SK-N-SH (cell line): ENCODE results near the gene RAC3.

Experiments used
- CHD2 ChIP-seq: fragments of 150-350 bp; IDR thresholded peaks from 2 replicates; pipeline ENCODE4 v1.6.1; 2018; ENCODE audit warnings: low read length; ENCODE audit not compliant: partially characterized antibody
- CTCF ChIP-seq: fragments of 200-600 bp; sonication (generic); IDR thresholded peaks from 2 replicates; pipeline ENCODE4 v1.6.1; 2017; ENCODE audit warnings: antibody characterized with exemption, mild to moderate bottlenecking, moderate library complexity
- EP300 ChIP-seq, 2 experiments: IDR thresholded peaks; 2 replicates each; pipeline versions ENCODE4 v1.4.0 to v1.6.1; 2012; ENCODE audit warnings: borderline replicate concordance in 1 of 2, low read depth in 1 of 2, low read length in 1 of 2
- FOXM1 ChIP-seq: IDR thresholded peaks from 2 replicates; pipeline ENCODE4 v1.4.0; 2012; ENCODE audit warnings: low read depth, mild to moderate bottlenecking
- GABPA ChIP-seq: IDR thresholded peaks from 2 replicates; pipeline ENCODE4 v1.4.0; 2012; ENCODE audit warnings: low read depth, mild to moderate bottlenecking
- PBX3 ChIP-seq: IDR thresholded peaks from 2 replicates; pipeline ENCODE4; 2012
- RAD21 ChIP-seq: IDR thresholded peaks from 2 replicates; pipeline ENCODE4 v1.6.1; 2012; ENCODE audit warnings: mild to moderate bottlenecking, low read length
- REST ChIP-seq: IDR thresholded peaks from 2 replicates; pipeline ENCODE4 v1.6.1; 2012; ENCODE audit warnings: mild to moderate bottlenecking, low read depth, low read length, moderate library complexity
- RFX5 ChIP-seq: IDR thresholded peaks from 2 replicates; pipeline ENCODE4 v1.6.1; 2012; ENCODE audit warnings: mild to moderate bottlenecking, improper control_type of control experiment, low read length
- SMC3 ChIP-seq: IDR thresholded peaks from 2 replicates; pipeline ENCODE4 v1.6.1; 2012; ENCODE audit warnings: low read depth, low read length, improper control_type of control experiment
- TCF12 ChIP-seq: IDR thresholded peaks from 2 replicates; pipeline ENCODE4 v1.4.0; 2012

GRCh38 chr17:82049521-82049971, 18.1 kb downstream of the RAC3 start:
- TF ChIP-seq REST (no peak), EP300 (IDR thresholded peaks at IDR 0.05; ENCODE audit: borderline replicate concordance in 1 of 2, low read depth in 1 of 2, low read length in 1 of 2) (no peak), GABPA (no peak), SMC3 (no peak), CTCF (no peak), RFX5 (no peak), CHD2 (no peak), TCF12 (no peak), PBX3 (no peak), RAD21 (no peak), FOXM1 (no peak)
